Islet of Langerhans (tissue), 1 donor: ENCODE results near the gene MIEF1.
"Not testable (repeated sequence)": the region's sequence is repeated elsewhere in the genome, so short reads cannot be mapped to it uniquely, and the experiment has no call there.

Experiments used
- FAIRE-seq: peaks from one replicate; lab custom pipeline; 2011; peaks lifted over from hg19 to GRCh38; lab: Jason Lieb, UNC

MIEF1 gene

GRCh38 chr22:39514373-39514973 lies 12.4 kb downstream of the MIEF1 start:
- FAIRE-seq, result no peak

GRCh38 chr22:39515266-39516050 lies 13.4 kb downstream of the MIEF1 start:
- FAIRE-seq, result no peak

- no peak for FAIRE-seq
Observed at GRCh38 chr22:39517470-39517869, 15.4 kb downstream of the MIEF1 start.

GRCh38 chr22:39518144-39518786 lies 16.2 kb downstream of the MIEF1 start:
- no peak for FAIRE-seq

GRCh38 chr22:39518996-39519680 lies 17.0 kb downstream of the MIEF1 start:
- no peak for FAIRE-seq

- no peak for FAIRE-seq
Observed at GRCh38 chr22:39519681-39520225, 17.7 kb downstream of the MIEF1 start.

GRCh38 chr22:39520226-39521105 lies 18.4 kb downstream of the MIEF1 start, which contains the start of gene ATF4:
Gene ATF4 (plus strand): TSS chr22:39520562. CDS start chr22:39521446, 884 bp downstream.
- FAIRE-seq, result peak; percentile 13

GRCh38 chr22:39521106-39521885 lies 19.2 kb downstream of the MIEF1 start:
- FAIRE-seq, result not testable (repeated sequence)

GRCh38 chr22:39522091-39522490 lies 20.0 kb downstream of the MIEF1 start:
- not testable (repeated sequence) for FAIRE-seq

GRCh38 chr22:39522567-39523300 lies 20.6 kb downstream of the MIEF1 start:
- no peak for FAIRE-seq

- FAIRE-seq, result no peak
Observed at GRCh38 chr22:39524089-39524752, 22.1 kb downstream of the MIEF1 start.

GRCh38 chr22:39524753-39525657 lies 22.9 kb downstream of the MIEF1 start:
- FAIRE-seq, result no peak

- FAIRE-seq, result no peak
Observed at GRCh38 chr22:39525658-39525975, 23.5 kb downstream of the MIEF1 start.

- no peak for FAIRE-seq
Observed at GRCh38 chr22:39526736-39527171, 24.7 kb downstream of the MIEF1 start.

GRCh38 chr22:39527481-39527961 lies 25.4 kb downstream of the MIEF1 start:
- no peak for FAIRE-seq

- FAIRE-seq, result no peak
Observed at GRCh38 chr22:39528080-39528661, 26.1 kb downstream of the MIEF1 start.

- FAIRE-seq, result no peak
Observed at GRCh38 chr22:39528681-39529486, 26.8 kb downstream of the MIEF1 start.
